Esophagus squamous epithelium (tissue), 4 donors: ENCODE results near the gene EDA.

Source experiments
- POLR2A ChIP-seq, 4 donors: fragments of 450-650 bp; IDR thresholded peaks; one replicate each; pipeline ENCODE4 v1.6.1; 2017; ENCODE audit warnings: antibody characterized with exemption in 4 of 4, mild to moderate bottlenecking in 4 of 4, moderate library complexity in 3 of 4
- TF ChIP-seq, protein P1 (sequence below), 6 experiments: fragments of 450-650 bp in 4 of 6; fragments of 200-600 bp in 2 of 6; sonication (generic) in 2 of 6; IDR thresholded peaks; one replicate each; pipeline ENCODE4 v1.5.1; 2016 to 2019; ENCODE audit warnings: antibody characterized with exemption in 6 of 6, mild to moderate bottlenecking in 4 of 6, moderate library complexity in 4 of 6

DNA sequence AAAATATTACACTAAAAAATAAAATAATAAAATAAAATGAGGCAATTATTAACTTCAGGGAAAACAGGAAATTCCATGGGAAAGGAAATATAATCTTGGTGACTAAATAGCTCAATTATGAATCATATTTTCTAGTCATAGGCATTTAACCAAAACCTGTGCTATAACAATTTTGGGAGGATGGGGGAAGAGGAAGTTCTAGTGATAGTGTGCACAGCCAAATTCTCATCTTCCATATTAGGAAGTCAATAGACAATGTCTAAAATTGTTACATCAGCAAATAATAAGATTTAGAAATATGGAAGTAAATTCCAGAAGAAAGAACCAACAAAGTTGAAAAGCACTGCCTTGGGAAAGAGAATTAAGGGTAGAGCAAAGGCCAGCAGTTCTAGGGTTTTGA lies 431.1 kb downstream of the EDA start:
- TF ChIP-seq, protein P1, sequence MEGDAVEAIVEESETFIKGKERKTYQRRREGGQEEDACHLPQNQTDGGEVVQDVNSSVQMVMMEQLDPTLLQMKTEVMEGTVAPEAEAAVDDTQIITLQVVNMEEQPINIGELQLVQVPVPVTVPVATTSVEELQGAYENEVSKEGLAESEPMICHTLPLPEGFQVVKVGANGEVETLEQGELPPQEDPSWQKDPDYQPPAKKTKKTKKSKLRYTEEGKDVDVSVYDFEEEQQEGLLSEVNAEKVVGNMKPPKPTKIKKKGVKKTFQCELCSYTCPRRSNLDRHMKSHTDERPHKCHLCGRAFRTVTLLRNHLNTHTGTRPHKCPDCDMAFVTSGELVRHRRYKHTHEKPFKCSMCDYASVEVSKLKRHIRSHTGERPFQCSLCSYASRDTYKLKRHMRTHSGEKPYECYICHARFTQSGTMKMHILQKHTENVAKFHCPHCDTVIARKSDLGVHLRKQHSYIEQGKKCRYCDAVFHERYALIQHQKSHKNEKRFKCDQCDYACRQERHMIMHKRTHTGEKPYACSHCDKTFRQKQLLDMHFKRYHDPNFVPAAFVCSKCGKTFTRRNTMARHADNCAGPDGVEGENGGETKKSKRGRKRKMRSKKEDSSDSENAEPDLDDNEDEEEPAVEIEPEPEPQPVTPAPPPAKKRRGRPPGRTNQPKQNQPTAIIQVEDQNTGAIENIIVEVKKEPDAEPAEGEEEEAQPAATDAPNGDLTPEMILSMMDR (IDR thresholded peaks at IDR 0.05): no peak
- no peak for TF ChIP-seq POLR2A (IDR thresholded peaks at IDR 0.05)
